Purkinje cell (primary cell): Measurements from ENCODE around the gene DDX54. TPM values are rescaled to one million over a fixed set of nuclear protein-coding genes. Genes with fewer than 3 reads are reported as not detected.

Experiments used
- polyA plus RNA-seq: library from polyadenylated mRNA; unstranded; fragments of >200 nt; fragmentation: Nextera tagmentation; gene quantifications from 2 replicates; pipeline ENCODE4 v1.2.1, GENCODE V29; 2014

Gene DDX54
- polyA plus RNA-seq, result 5.3 and 6.1 TPM in 2 replicates

DNA sequence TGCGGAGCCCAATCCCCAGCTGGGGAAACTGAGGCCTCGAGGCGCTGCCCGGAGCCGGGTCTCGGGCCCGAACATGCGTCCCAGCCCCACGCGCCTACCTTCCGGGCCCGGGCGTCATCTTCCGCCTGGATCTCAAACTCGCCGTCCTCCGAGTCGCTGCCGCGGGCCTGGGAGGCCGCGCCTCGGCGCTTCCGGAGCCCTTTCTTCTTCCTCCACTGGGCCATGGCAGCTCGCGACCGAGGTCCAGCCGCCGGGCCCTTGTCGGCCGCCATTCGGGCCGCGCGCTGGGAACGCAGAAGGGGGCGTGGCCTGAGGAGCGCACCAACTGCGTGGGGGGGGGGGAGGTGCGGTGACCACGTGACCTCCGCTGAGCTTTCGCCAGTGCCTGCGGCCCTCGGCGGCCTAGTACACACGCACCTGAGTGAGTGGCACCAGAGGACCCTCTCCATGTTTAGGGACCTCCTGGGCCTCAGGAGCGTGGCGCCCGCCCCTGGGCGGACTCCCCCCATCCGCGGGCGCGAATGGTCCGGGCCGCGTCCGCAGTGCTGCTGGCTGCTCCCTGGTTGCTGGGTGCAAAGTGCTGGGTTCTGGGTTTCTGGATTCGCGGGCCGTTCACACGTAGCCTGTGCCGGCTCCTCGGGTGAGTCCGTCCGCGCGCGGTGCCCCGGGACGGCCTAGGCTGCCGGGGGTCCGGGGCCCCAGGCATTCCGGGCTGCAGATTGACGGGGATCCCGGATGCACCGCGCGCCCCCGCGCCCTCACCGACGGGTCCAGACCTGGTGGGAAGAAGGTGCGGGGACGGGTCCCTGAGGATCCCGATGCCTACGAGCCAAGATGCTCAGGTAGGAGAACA, at the start of gene DDX54, which contains the start of gene RITA1:
DDX54 (minus strand) TSS at position 299 of the 853 bp plus-strand sequence; CDS start at position 272, 27 bp downstream.
RITA1 (plus strand) TSS at position 542 of the 853 bp plus-strand sequence. CDS start 1,026 bp downstream, outside the sequence.

GRCh38 chr12:113221181-113221996, 36.1 kb upstream of the DDX54 start, which contains the start of gene TPCN1:
TPCN1 (plus strand) TSS chr12:113221464; CDS start chr12:113226853, 5,389 bp downstream.

DNA sequence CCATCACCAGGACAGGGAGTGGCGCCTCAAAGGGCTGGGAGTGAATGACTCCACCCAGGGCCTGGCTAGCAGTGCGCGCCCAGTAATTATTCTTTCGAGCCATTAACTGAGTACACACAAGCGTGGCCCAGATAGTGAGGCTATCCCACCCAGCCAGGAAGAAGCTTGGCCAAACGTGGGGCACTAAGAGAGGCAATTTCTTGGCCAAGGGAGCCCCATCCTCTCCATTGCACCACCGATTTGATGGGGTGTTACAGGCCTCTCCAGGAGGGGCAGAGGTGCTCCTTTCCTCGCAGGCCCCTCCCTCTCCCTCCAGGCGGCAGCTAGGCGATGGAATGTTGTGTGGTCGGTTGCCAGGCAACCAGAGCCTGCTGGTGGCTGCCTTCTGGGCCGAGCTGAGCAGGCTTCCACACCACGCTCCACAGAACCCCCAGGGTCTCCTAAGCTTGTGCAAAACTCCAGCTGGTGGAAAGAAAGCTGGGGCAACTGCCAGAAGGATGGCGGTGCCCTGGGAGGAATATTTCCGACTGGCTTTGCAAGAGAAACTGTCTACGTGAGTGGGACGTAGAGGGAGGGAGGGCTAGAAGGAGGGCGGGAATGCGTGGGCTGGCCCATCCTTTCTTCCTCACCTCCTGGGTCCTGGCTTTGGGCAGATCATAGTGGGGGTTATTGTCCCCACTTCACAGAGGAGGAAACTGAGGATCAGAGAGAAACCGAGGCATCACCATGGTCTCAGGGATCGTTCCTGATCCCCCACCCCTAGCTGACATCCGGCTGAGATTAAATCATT, 35.7 kb downstream of the DDX54 start, which contains the start of gene CFAP73:
CFAP73 (plus strand) TSS at position 364 of the 790 bp plus-strand sequence; CDS start at position 498, 134 bp downstream.

GRCh38 chr12:113135178-113136127, 49.8 kb downstream of the DDX54 start, which contains the start of gene RASAL1:
RASAL1 (minus strand) TSS chr12:113135761; CDS start chr12:113135462, 299 bp downstream.

Other genes starting within 250 kb of the DDX54 start
- gene OAS3, start 247.0 kb downstream of the DDX54 start, polyA plus RNA-seq, result 1.5 and 2.3 TPM in 2 replicates
- 0.34 TPM in 1 of 2 replicates, not detected in the other for gene OAS2, start 207.0 kb downstream of the DDX54 start, polyA plus RNA-seq
- gene DTX1, start 128.7 kb downstream of the DDX54 start, polyA plus RNA-seq, result 11.7 and 13.5 TPM in 2 replicates
- 5.5 TPM in 1 of 2 replicates, not detected in the other for gene RASAL1, start 49.7 kb downstream of the DDX54 start, polyA plus RNA-seq
- not detected in 2 replicates for gene CFAP73, start 35.8 kb downstream of the DDX54 start, polyA plus RNA-seq
- gene RITA1, start 243 bp upstream of the DDX54 start, polyA plus RNA-seq, result 10.7 and 13.0 TPM in 2 replicates
- 1.6 and 1.9 TPM in 2 replicates for gene TPCN1, start 36.0 kb upstream of the DDX54 start, polyA plus RNA-seq
- gene SLC8B1, start 149.6 kb upstream of the DDX54 start, polyA plus RNA-seq, result 0.40 and 1.3 TPM in 2 replicates
- 21.0 and 25.4 TPM in 2 replicates for gene PLBD2, start 173.1 kb upstream of the DDX54 start, polyA plus RNA-seq
- gene SDS, start 218.4 kb upstream of the DDX54 start, polyA plus RNA-seq, result 0.30 and 0.98 TPM in 2 replicates
- gene SDSL, start 236.9 kb upstream of the DDX54 start, polyA plus RNA-seq, result 4.2 and 14.5 TPM in 2 replicates